Measurements from ENCODE around the gene CCDC81. TPM values are rescaled to one million over a fixed set of nuclear protein-coding genes. Genes with fewer than 3 reads are reported as not detected.

Gene CCDC81
- total RNA-seq, 1 donor from 2014 or later = 1.4 TPM

GRCh38 chr11:86374069-86374468, 618 bp upstream of the CCDC81 start:
- Mint-ChIP-seq H3K27ac (ENCODE audit: unreplicated experiment) (no peak overlapping the region), H3K36me3 (ENCODE audit: unreplicated experiment) (peaks cover 2% of the 10 kb centered on the region), H3K9me3 (ENCODE audit: unreplicated experiment) (peaks cover 18% of the 10 kb centered on the region), H3K4me1 (ENCODE audit: unreplicated experiment) (peaks cover 9% of the 10 kb centered on the region), H3K4me3 (ENCODE audit: unreplicated experiment) (no peak overlapping the region), H3K27me3 (ENCODE audit: unreplicated experiment) (no peaks in the 10 kb centered on the region)
- DNase-seq (ENCODE audit: extremely low spot score, unreplicated experiment) = no peak
- no peak for TF ChIP-seq CTCF (IDR thresholded peaks at IDR 0.05)

- TF ChIP-seq CTCF (IDR thresholded peaks at IDR 0.05) = no peak
- Mint-ChIP-seq H3K9me3 (ENCODE audit: unreplicated experiment) (peaks cover 6% of the 10 kb centered on the region), H3K4me3 (ENCODE audit: unreplicated experiment) (no peak overlapping the region), H3K27me3 (ENCODE audit: unreplicated experiment) (no peaks in the 10 kb centered on the region), H3K27ac (ENCODE audit: unreplicated experiment) (no peak overlapping the region), H3K4me1 (ENCODE audit: unreplicated experiment) (peaks cover 4% of the 10 kb centered on the region), H3K36me3 (ENCODE audit: unreplicated experiment) (peaks cover 4% of the 10 kb centered on the region)
- DNase-seq (ENCODE audit: extremely low spot score, unreplicated experiment) = no peak
Measured at GRCh38 chr11:86377972-86378371, 3.3 kb downstream of the CCDC81 start.

GRCh38 chr11:86380295-86381059, 5.8 kb downstream of the CCDC81 start:
- DNase-seq (ENCODE audit: extremely low spot score, unreplicated experiment) = no peak
- Mint-ChIP-seq H3K36me3 (ENCODE audit: unreplicated experiment) (peaks cover 4% of the 10 kb centered on the region), H3K27ac (ENCODE audit: unreplicated experiment) (no peak overlapping the region), H3K27me3 (ENCODE audit: unreplicated experiment) (no peaks in the 10 kb centered on the region), H3K9me3 (ENCODE audit: unreplicated experiment) (peaks cover 6% of the 10 kb centered on the region), H3K4me1 (ENCODE audit: unreplicated experiment) (peaks cover 7% of the 10 kb centered on the region), H3K4me3 (ENCODE audit: unreplicated experiment) (no peak overlapping the region)
- TF ChIP-seq CTCF (IDR thresholded peaks at IDR 0.05) = no peak

GRCh38 chr11:86383041-86383955, 8.6 kb downstream of the CCDC81 start:
- Mint-ChIP-seq H3K9me3 (ENCODE audit: unreplicated experiment) (no peaks in the 10 kb centered on the region), H3K4me3 (ENCODE audit: unreplicated experiment) (no peak overlapping the region), H3K27ac (ENCODE audit: unreplicated experiment) (peak overlapping the region; percentile 16), H3K36me3 (ENCODE audit: unreplicated experiment) (peaks cover 2% of the 10 kb centered on the region), H3K4me1 (ENCODE audit: unreplicated experiment) (peaks cover 10% of the 10 kb centered on the region), H3K27me3 (ENCODE audit: unreplicated experiment) (no peaks in the 10 kb centered on the region)
- no peak for DNase-seq (ENCODE audit: extremely low spot score, unreplicated experiment)
- TF ChIP-seq CTCF (IDR thresholded peaks at IDR 0.05) = no peak

- Mint-ChIP-seq H3K9me3 (ENCODE audit: unreplicated experiment) (no peaks in the 10 kb centered on the region), H3K4me1 (ENCODE audit: unreplicated experiment) (peaks cover 10% of the 10 kb centered on the region), H3K4me3 (ENCODE audit: unreplicated experiment) (no peak overlapping the region), H3K27me3 (ENCODE audit: unreplicated experiment) (no peaks in the 10 kb centered on the region), H3K27ac (ENCODE audit: unreplicated experiment) (no peak overlapping the region), H3K36me3 (ENCODE audit: unreplicated experiment) (no peaks in the 10 kb centered on the region)
- no peak for DNase-seq (ENCODE audit: extremely low spot score, unreplicated experiment)
- no peak for TF ChIP-seq CTCF (IDR thresholded peaks at IDR 0.05)
Measured at GRCh38 chr11:86386283-86386682, 11.6 kb downstream of the CCDC81 start.
